ENCODE results near the gene TIPIN.
"Not testable (repeated sequence)": the region's sequence is repeated elsewhere in the genome, so short reads cannot be mapped to it uniquely, and the experiment has no call there.

Gene TIPIN

DNA sequence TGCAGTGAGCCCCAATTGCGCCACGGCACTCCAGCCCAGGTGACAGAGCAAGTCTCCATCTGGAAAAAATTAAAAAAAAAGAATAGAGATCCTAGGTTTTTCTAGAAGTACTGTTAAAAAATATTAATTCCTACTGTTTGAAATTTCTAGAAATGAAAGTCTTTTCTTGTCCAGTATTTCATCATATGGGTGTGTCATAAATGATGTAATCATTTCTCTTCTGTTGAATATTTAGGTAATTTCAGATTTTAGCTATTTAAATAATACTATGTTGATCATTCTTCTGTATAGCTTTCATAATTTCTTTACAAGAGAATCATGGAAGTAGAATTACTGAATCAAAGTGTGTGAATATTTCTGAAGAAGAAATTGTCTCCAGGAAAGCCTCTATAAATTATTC is 24.9 kb upstream of the TIPIN start:
- DNase-seq = not testable (repeated sequence)

DNA sequence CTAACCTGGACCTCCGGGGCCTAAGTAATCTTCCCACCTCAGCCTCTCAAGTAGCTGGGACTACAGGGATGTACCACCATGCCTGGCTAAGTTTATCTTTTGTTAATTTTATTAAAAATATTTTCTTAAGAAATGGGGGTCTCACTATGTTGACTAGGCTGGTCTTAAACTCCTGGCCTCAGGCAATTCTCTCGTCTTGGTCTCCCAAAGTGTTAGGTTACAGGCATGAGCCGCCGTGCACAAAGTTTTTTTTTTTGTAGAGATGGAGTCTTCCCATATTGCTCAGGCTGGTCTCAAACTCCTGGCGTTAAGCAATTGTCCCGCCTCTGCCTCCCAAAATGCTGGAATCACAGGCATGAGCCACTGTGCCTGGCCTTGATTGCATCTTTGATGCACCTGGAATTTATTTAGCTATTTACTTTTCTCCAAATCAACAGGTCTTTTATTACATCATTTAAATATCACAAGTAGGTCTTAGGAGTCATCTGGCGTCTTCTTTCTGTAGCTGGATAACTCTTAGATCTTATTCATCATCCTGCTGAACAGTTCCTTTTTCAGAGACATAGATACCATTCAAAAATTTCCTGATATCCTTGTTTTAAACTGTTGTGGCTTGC is 22.4 kb upstream of the TIPIN start:
- DNase-seq = no peak

DNA sequence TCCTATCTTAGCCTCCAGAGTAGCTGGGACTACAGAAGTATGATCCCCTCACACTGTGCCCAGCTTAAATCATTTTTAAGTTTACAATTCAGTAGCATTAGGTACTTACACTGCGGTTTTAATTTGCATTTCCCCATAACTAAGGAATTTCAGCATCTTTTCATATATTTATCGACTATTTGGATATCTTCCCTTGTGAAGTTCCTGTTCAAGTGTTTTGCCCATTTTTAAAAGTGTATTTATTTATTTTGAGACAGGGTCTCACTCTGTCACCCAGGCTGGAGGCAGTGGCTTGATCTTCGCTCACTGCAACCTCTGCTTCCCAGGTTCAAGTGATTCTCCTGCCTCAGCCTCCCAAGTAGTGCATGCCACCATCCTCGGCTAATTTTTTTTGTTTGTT is 17.7 kb upstream of the TIPIN start:
- no peak for DNase-seq

DNA sequence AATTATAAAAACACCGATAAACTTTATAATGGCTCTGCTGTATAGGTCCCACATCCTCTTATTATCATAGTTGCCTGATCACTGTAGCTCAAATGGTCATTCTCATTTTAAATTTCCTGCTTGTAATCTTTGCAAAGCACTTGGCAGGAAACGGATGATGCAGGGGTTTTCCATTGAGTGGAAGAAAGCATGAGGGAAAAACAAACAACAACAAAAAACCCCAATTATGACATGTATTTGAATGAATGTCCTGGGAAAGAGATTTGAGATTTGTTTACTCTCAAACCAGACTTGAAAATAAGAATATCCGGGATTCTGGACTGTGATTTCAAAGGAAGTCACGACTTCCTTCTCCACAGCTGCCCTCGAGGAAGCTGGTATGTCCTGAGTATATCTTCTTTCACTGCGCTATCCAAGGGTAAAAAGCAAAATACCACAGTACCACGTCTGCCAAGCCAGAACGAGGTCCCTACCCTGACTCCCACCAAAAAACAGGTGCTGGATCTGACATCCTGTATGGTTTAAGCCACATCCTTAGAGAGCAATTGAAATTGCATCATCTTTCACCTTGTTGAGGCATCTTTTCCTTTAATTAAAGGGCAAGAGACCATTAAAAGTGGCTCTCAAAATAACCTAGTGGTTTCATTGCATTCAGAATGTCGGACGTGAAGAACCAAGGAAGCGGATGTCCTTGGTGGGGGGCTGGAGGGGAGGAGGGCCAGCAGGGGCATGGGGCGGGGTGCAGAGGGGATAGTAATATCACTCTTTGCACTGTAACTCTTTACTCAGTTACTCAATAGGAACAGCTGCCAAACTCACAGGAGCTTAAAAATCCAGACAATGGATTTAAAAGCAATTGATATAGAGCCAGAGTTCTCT is 13.5 kb upstream of the TIPIN start:
- DNase-seq = peak; percentile 20

DNA sequence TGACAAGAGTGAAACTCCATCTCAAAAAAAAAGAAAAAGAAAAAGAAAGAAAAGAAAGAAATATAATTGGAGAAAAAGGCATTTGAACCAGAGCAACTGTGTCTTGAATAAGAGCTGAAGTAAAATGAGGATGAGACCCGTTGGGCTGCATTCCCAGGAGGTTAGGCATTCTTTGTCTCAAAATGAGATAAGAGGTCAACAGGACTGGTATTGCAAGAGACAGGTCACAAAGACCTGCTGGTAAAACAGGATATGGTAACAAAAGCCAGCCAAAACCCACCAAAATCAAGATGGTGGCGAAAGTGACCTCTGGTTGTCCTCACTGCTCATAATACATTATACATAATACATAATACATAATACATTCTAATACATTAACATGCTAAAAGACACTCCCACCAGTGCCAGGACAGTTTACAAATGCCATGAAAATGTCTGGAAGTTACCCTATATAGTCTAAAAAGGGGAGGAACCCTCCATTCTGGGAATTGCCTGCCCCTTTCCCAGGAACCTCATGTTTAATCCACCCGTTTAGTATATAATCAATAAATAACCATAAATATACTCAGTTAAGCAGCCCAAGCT is 8.6 kb upstream of the TIPIN start:
- DNase-seq = no peak

DNA sequence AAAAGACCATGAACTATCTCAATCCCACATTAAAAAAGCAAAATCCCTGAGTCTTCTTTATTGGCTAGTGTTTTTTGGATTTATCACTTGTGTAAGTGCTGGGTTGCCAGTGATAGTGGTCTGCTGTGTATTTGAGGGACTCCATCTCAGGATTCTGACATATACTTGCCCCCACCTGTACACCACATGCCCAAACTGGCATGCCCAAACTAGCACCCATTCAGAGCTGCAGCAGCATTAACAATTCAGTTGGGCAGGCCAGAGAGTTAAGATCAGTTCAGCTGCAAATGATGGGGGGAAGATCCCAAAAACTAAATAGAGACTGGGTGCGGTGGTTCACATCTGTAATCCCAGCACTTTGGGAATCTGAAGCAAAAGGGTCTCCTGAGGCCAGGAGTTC is 6.3 kb upstream of the TIPIN start:
- DNase-seq = no peak

DNA sequence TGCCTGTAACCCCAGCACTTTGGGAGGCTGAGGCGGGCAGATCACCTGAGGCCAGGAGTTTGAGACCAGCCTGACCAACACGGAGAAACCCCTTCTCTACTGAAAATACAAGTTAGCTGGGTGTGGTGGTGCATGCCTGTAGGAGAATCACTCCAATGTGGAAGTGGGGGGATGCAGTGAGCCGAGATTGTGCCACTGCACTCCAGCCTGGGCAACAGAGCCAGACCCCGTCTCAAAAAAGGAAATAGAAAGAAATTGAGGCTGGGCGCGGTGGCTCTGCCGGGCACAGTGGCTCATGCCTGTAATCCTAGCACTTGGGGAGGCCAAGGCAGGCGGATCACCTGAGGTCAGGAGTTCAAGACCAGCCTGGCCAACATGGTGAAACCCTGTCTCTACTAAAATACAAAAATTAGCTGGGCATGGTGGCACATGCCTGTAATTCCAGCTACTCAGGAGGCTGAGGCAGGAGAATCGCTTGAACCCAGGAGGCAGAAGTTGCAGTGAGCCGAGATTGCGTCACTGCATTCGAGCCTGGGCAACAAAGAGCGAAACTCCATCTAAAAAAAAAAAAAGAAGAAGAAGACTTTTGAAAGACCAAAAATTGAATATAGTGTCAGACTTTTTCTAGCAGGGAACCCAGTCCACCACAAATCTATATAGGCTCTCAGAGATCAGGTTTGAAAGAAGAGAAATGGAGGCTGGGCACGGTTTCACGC is 5.4 kb upstream of the TIPIN start:
- DNase-seq = not testable (repeated sequence)

DNA sequence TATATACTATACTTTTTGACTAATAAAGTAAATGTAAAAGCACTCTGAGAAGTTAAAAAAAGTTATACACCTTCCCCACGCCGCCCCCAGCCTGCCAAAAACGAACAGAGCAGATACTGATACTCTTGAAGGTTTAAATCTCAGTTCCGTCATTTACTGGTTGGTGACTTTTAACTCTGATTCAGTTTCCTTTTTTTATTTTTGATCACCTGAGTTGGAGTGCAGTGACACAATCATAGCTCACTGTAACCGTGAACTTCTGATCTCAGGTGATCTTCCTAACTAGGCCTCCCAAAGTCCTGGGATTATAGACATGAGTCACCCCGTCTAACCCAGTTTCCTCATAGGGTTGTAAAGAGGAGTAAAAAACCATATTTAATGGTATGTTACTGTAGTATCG is 3.3 kb upstream of the TIPIN start:
- no peak for DNase-seq

DNA sequence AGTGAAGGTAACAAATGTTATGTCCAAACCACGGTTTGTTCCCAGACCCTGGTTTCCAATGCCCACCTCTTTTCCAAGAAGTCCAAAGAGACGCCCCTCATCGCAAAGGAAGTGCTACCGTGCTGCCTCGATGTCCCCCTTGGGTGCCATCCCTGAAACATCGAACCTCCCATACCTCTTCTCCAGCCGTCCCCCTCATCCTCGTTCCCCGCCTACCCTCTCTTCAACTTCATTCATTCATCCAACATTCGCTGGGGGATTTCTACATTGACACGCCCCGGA is 467 bp downstream of the TIPIN start:
- DNase-seq = no peak

DNA sequence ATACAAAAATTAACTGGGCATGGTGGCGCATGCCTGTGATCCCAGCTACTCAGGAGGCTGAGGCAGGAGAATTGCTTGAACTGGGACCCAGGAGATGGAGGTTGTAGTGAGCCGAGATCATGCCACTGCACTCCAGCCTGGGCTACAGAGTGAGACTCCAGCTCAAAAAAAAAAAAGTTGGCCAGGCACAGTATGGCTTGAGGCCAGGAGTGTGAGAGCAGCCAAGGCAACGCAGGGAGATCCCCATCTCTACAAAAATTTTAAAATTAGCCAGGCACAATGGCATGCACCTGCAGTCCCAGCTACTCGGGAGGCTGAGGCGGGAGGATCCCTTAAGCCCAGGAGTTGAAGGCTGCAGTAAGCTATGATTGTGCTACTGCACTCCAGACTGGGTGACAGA is 8.0 kb downstream of the TIPIN start:
- not testable (repeated sequence) for DNase-seq

DNA sequence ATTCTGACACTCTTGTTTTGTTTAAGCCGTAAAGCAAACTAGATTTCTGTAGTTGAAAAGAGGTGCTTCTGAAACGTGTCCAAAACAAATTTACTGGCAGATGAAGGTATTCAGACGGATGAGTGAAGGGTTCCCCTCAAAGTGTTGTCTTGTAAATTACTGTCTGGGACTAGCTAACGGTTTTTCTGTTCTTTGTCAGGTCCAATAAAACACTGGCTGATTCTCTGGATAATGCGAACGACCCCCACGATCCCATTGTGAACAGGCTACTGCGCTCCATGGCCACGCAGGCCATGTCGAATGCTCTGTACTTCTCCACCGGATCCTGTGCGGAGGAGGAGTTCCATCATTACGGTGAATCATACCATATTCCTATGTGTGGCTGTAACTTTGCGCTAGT is 27.7 kb downstream of the TIPIN start:
- no peak for DNase-seq

DNA sequence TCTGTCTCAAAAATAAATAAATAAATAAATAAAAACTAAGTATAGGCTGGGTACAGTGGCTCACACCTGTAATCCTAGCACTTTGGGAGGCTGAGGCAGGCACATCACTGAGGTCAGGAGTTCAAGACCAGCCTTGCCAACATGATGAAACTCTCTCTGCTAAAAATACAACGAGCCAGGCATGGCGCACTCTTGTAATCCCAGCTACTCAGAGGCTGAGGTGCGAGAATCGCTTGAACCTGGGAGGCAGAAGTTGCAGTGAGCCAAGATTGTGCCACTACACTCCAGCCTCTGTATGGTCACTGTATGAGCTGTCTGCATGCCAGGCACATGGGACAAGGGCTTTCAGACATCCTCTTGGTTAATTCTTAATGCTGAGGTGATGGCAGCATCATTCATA is 28.7 kb downstream of the TIPIN start:
- DNase-seq = no peak

DNA sequence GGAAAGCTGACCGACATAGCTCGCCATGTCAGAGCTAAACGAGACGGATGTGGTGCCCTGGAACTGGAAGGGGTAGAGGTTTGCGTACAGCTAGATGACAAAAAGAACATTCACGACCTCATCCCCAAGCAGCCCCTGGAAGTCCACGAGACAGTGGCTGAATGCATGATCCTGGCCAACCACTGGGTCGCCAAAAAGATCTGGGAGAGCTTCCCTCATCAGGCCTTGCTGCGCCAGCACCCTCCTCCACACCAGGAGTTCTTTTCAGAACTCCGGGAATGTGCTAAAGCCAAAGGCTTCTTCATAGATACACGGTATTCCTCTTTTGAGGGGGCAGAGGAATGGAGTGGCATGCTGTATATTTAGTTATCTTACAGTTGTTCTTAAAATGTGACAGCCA is 30.4 kb downstream of the TIPIN start:
- no peak for DNase-seq

DNA sequence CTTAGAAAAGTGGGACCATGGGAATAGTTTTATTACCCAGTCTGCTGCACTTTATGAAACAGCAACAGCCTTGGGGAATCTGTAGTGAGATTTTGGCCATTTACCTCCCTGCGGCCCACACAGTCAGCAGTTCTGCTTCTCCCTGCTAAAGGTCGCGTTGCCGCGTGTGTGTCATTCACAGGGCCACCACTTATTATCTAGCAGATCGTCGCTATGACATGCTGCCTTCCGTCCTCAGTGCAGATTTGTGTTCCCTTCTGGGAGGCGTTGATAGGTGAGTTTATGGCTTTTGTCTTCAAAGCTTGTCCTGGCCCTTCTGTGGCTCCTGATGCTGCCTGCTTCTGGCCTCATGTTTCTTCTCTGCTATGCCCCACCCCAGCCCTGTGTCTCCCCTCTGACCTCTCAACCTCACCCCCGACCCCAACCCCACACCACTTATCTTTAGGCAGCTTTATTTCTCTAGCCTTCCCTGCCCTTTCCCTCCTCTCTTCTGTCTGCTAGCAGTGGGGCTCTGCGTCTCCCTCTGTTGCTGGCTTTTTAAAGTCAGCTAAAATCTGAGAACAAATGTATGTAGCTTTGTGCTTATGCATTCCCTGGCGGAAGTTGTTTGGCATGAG is 33.1 kb downstream of the TIPIN start:
- DNase-seq = no peak

DNA sequence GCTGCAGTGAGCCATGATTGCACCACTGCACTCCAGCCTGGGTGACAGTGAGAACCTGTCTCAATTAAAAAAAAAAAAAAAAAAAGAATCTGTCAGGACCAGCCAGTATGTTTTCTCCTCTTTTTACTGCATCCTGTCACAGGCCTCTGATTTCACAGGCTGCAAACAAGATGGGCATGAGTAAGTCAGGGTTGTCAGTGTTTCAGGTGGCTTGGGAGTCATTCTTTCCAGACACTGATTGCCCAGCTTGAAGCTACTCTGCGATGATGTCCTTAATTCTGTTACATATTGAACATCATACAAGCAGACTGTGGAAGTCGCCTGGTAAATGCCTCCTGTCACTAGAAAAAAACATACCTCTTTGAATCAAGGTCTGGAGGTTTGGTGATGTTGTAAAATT is 44.3 kb downstream of the TIPIN start:
- no peak for DNase-seq

DNA sequence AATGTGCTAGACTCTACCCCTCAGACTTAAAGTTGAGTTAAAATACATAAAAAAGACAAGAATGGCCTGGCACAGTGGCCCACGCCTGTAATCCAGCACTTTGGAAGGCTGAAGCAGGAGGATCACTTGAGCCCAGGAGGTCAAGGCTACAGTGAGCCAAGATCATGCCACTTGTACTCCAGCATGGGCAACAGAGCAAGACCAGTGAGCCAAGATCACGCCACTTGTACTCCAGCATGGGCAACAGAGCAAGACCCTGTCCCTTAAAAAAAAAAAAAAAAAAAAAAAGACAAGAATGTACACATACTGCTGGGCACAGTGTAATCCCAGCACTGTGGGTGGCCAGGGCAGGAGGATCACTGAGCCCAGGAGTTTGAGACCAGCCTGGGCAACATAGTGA is 45.7 kb downstream of the TIPIN start:
- DNase-seq = no peak

DNA sequence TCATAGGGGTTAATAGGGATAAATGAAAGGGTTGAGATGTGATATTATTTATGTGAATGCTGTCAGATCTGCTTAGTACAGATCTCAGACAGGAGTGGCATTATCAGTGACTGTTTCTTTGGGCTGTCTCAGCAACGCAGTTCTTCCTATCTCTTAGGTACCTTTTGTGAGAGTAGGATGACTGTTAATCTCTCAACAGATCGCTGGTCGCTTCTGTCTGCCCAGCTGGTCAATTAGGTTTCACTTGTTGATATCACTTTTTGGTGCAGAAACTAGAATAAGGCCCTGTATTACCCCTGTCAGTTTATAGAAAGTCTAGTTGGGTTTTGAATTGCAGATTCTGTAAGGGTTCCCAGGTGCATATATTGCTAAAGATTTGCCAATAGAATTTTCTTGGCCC is 46.7 kb downstream of the TIPIN start:
- no peak for DNase-seq

DNA sequence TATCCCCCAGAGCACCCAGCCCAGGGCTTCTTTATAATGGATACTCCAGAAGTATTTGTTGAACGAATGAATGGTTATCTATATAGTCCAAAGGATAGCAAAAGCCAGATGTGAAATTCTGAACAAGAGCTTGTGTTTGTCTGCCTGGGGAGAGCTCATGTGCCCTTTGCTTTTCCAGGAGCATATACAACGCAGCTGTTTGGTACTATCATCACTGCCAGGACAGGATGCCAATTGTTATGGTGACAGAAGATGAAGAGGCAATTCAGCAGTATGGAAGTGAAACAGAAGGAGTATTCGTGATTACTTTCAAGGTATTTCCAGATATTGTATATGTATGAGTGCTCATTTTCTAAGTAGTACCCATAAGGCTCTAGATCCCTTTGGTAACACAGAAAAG is 48.0 kb downstream of the TIPIN start:
- no peak for DNase-seq

DNA sequence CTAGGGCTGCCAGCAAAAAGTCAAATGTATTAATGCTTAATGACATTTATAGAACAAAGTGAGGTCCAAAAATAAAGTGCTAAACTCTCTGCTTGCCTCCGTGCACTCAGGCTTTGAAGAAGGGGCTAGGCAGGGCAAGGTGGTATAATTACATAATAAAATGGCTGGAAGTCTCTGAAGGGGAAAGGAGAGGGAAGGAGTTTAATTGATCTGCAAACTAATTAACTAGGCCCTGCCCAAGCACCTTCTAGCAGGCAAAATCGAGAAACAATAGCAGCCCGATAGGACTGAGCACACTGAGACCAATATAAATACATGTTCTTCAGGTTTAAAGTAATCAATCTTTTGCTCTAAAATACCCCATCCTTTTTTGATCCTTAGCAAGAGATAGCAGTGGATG is 50.1 kb downstream of the TIPIN start:
- DNase-seq = no peak

DNA sequence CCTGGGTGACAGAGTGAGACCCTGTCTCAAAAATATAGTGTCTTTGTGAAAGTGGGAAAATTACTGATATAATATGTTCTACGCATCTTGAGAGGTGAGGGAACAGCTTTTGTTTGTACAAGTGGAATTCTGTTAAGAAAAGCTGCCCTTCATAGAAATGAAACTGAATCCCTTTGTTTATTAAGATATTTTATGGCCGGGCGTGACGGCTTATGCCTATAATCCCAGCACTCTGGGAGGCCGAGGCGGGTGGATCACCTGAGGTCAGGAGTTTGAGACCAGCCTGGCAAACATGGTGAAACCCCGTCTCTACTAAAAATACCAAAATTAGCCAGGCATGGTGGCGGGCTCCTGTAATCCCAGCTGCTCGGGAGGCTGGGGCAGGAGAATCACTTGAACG is 52.1 kb downstream of the TIPIN start:
- not testable (repeated sequence) for DNase-seq

DNA sequence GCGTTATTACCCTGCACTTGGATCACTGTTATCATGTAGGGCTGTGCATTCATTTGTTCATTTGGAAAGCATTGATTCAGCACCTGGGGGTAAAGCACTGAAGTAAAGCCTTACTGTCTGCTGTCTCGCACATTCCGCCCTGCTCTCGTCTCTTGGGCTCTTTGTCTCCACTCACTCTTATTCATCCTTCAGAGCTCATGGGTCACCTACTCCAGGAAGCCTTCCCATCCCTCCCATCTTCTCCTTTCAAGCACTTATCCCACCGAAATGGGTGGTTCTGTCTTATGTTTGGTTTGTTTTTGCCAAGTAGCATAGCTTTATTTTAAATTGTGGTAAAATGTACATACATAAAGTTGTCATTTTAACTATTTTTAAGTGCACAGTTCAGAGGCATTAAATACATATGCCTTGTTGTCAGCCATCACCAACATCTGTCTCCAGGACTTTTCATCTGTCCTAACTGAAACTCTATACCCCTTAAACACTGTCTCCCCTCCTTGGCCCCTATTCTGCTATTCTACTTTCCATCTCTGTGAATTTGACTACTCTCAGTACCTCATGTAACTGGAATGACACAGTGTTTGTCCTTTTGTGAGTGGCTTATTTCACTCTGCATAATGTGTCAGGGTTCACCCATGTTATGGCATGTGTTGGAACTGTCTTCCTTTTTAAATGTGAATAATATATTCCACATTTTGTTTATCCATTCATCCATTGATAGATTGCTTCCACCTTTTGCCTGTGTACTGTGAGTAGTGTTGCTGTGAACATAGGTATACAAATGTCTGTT is 53.8 kb downstream of the TIPIN start:
- DNase-seq = no peak

DNA sequence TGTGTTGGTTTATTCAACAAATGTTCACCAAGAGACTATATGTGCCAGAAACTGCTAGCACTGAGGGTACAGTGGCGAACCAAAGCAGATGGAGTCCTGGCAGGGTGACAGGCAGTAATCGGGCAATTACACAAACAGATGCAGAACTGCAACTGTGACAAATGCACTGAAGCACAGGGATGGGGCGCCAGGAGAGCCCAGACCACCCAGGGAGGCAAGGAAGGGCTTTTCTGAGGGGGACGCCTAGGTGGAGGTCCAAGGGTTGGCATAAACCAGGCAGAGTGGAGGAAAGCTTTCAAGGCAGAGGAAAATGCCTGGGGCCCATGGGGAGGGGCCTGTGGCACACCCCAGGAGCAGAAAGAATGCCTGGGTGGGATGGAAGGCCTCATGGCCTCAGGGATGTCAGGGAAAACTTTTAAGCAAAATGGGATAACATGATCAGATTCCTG is 57.7 kb downstream of the TIPIN start:
- no peak for DNase-seq

DNA sequence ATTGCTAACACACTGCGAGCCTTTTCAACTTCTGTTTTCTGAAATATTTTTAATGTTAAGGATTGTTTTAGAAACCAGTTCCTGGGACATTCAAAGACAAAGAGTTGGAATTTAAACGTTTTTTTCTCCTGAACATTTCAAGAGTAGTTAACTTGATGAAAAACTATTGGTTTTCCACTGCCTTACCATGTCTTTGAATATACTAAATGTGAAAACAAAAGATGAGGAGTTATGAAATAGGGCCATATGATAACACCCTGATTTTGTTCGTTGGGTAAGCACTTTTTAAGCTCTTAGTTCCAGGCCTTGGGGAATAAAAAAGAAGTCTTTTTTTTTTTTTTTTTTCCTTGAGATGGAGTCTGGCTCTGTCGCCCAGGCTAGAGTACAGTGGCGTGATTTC is 60.3 kb downstream of the TIPIN start:
- DNase-seq = no peak

Data from activated naive CD4-positive, alpha-beta T cell treated with Interleukin-2 at 50 U/mL for 16 hours (primary cell).